NCI-H82 (cell line): Measurements from ENCODE around the gene SLC4A4.

Experiments
- DNase-seq: peaks from one replicate; lab custom pipeline; 2025; lab: John Stamatoyannopoulos, UW

SLC4A4 gene

DNA sequence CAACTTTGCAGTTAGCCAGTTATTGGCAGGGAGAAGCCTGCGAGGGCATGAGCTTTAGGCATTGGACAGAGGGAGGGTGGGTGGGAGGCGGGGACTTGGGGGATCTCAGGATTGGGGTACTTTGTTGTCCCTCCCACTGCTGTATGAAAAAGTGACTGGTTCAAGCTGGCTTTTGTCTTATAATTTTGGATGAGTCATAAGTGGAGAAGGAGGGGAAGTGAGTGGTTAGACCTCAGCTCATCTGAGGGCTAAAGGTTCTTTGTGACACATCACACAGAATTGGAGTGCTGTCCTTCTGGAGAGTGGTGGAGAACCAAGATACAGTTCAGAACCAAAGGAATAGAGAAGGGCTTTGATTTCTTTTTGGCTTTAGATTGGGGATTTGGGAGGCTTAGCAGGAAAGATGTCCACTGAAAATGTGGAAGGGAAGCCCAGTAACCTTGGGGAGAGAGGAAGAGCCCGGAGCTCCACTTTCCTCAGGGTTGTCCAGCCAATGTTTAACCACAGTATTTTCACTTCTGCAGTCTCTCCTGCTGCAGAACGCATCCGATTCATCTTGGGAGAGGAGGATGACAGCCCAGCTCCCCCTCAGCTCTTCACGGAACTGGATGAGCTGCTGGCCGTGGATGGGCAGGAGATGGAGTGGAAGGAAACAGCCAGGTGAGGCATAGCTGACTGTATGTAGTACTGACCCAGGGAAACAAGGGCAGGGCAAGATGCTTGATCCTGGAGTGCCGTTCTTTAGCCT lies at the start of gene SLC4A4:
SLC4A4 (plus strand) TSS at position 175 of the 748 bp plus-strand sequence.
- DNase-seq, result no peak

- DNase-seq, result no peak
Measured at GRCh38 chr4:71290074-71290473, 48.7 kb upstream of the SLC4A4 start.

DNA sequence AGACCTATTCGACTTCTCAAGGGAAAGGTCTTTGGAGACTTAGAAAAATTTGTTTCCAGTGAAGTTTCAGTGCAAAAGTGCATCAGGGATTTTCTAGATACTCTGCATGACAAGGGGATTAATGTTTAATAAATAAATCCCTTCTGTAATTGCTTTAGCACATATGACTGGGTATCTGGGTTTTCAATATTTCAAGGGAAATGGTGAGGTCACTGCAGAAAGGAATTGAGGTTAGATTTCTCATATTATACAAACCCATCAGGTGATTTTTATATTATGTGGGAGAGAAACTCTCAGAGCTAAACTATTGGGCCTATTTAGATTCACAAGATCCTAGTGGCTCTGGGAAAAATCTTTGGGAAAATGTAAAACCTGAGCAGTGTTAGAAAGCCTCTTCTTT lies 48.3 kb upstream of the SLC4A4 start:
- no peak for DNase-seq

GRCh38 chr4:71292228-71292627 lies 46.6 kb upstream of the SLC4A4 start:
- DNase-seq, result no peak

- no peak for DNase-seq
Measured at GRCh38 chr4:71293705-71294104, 45.1 kb upstream of the SLC4A4 start.

DNA sequence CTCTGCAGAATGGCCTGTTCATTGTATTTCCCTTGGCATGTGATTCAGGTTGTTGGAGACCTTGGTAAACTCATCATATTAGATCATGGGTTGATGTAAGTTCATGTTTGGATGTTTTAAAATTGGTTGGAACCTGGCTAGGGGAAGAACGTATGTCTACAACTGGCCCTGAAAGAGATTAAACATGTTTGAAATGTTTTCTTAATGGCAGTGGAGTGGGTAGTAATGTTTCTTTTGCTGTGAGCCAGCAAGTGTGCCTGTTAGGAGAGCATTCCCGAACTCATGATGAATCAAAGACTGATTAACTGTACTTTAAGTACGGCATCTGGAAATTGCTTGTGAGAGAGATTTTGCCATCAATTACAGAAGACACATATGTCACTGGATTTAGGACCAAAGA lies 44.5 kb upstream of the SLC4A4 start:
- DNase-seq, result peak; percentile 3

- no peak for DNase-seq
Measured at GRCh38 chr4:71296945-71297344, 41.9 kb upstream of the SLC4A4 start.

GRCh38 chr4:71300362-71300761 lies 38.5 kb upstream of the SLC4A4 start:
- DNase-seq, result no peak

DNA sequence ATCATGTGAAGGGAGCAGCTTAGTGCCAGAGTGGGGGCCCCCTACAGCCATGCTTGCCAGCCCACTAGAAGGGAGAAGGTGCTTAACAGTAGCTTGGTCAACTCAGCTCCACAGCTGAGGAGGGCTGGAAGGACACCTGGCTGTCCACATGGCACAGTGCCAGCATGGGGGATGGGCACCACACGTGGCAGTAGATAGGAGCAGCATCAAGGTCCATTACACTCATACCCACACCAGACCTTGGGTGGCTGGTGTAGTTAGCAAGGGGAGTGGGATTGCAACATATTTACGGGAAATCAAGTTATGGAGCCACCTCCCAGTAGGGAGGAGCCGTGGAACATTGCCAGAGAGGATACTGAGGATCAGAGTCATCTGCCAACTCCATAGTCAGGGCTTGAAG lies 37.9 kb upstream of the SLC4A4 start:
- no peak for DNase-seq

GRCh38 chr4:71303287-71303686 lies 35.5 kb upstream of the SLC4A4 start:
- no peak for DNase-seq

DNA sequence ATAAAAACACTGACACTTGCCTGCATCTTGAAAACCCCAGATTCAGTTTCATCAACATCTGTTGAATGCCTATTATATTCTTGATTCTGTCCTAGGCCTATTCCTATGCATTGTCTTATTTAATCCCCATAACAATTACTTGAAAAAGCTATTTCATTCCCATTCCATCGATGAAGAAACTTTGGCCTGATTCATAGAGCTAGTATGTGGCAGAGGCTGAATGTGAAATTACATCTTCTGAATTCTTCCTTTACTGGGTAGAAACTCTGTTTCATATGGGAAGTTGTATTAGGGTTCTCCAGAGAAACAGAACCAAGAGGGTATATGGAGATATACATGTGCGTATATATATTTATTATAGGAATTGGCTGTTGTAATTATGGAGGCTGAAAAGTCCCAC lies 35.0 kb upstream of the SLC4A4 start:
- DNase-seq, result no peak

GRCh38 chr4:71304289-71304850 lies 34.5 kb upstream of the SLC4A4 start:
- no peak for DNase-seq

- no peak for DNase-seq
Measured at GRCh38 chr4:71307729-71308128, 31.1 kb upstream of the SLC4A4 start.

- DNase-seq, result no peak
Measured at GRCh38 chr4:71322425-71322824, 16.4 kb upstream of the SLC4A4 start.

DNA sequence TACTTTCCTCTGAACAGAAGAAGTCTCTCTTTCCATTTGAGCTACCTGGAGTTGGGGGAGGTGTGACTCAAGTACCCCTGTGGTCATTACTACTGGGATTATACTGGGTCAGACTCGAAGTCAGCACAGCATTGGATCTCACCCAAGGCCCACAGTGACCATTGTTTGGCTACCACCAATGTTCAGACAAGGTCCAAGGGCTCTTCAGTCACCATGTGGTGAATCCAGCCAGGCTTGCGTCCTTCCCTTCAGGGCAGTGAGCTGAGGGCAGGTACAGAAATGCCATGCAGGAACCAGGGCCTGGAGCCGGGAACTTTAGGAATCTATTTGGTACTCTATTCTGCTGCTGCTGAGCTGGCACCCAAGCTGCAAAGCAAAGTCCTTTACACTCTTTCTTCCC lies 5.5 kb upstream of the SLC4A4 start:
- DNase-seq, result no peak

DNA sequence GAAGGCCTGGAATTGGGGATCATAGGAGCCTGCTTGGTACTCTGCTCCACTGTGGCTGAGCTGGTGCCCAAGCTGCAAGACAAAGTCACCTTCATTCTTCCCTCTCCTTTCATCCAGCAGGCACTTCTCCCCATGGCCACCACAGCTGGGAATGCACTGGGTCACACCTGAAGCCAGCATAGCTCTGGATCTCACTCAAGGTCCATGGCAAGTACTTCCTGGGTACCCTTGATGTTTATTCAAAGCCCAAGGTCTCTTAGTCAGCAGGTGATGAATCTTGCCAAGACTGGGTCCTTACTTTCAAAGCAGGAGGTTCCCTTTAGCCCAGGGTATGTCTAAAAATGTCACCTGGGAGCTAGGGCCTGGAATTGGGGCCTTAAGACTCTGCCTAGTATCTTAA lies 4.9 kb upstream of the SLC4A4 start:
- DNase-seq, result no peak

DNA sequence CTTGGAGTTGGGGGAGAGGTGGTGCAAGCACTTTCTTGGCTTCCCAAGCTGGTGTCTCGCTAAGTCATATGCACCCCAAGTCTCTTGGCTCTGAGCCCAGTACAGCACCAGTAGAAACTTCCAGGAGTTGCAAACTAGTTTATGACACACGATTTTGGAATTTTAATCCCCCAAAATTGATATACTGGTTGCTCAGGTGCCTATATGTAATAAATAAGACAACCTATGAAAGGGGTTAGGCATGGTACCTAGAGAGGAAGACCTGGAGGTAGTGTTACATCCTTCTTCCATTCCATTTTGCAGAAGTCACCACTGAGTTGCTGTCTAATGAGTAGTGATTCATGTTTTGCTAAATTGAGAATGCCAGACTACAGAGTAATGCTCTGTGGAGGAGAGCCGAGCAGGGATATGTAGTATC lies 4.3 kb upstream of the SLC4A4 start:
- no peak for DNase-seq

DNA sequence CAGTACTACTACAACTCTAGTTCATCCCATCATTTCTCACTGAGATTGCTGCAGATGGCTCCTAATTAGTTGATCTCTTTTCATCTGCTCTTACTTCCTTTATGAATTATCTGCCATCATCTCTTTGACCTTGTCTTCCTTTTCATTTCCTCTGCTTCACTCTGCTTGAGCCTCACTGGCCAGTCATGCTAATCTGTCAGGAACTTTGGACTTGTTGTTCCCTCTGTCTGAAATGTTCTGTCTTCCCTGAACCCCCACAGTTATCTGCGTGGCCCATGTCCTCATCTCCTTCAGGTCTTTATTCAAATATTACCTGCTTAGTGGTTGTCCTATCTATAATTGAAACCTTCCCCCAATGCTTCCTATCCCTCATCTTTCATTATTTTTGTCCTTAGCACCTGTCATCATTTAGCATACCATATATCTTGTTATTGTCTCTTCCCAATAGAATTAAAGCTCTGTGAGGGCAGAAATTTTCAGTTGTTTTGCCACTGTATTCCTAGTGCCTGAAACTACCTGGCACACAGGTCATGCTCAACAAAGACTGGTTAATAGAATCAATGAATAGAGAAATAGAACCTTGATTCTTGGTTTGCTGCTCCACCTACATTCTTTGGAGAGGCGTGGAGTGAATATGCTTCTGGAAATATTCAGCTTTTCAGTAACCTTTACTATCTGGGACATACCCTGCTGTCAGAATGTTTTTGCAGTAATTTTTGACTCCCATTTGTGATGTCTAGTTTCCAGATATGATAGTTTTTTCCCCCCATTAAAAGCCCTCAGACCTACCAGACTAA lies 5.0 kb downstream of the SLC4A4 start:
- DNase-seq, result no peak

DNA sequence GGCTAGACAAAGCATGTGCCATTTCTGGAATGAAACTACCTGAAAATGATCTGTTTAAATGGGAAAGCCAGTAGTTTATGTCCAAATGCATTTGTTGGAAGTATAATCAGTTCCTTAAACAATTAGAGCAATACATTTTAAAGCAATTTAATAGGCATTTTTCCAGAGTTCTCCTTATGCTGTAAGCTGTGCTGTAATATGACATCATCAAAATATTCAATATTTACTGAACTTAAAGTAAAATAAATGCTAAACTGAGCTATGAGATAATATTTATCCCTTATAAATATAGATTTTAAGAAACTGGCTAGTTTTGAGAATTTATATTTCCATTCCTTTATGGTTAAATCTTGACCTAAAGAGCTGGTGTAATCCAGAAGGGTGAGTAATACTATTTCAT lies 7.9 kb downstream of the SLC4A4 start:
- no peak for DNase-seq

DNA sequence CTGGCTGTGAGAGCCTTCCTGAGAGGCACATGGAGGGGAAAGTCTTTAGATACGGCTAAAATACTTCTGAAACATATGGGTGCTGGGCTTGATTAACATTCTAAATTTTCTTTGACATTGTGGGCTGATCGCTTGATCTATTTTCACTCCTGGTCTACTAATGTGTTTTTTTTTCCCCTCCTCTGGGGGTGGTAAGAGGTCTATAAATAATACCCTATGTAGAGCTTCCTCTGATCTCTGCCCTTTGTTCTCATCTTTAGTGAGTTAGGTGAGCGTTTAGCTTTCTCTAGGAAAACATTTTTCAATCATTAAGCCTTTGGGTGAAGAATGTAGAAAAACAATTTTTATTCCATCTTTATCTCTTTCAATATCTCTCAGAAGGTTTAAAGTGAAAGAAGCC lies 9.8 kb downstream of the SLC4A4 start:
- no peak for DNase-seq

GRCh38 chr4:71355045-71355444 lies 16.2 kb downstream of the SLC4A4 start:
- DNase-seq, result no peak

DNA sequence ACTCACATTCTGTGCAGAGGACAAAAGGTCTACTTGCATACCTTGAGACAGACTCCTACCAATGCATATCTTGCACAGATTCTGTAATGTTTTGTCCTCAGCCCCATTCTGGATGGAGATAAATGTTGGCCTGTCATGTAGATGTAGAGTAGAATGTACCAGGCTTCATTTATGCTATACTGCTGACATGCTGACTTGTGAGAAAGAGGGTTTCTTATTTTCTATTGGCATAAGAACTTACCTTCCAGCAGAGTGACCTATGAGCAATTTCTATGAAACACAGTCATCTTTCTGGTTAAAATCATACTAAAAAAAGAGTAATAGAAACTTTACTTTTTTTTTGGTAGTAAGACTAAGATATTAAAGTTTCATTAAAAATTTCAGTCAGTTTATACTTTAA lies 17.2 kb downstream of the SLC4A4 start:
- no peak for DNase-seq
